ENCODE results near the gene TAAR9. TPM values are rescaled to one million over a fixed set of nuclear protein-coding genes. Genes with fewer than 3 reads are reported as not detected.

Gene TAAR9
- total RNA-seq, 1 experiment from 2014 or later, result not detected

GRCh38 chr6:132537145-132537544, 932 bp upstream of the TAAR9 start:
- Mint-ChIP-seq H3K4me3 (ENCODE audit: unreplicated experiment) (no peak overlapping the region), H3K27me3 (ENCODE audit: insufficient read depth, unreplicated experiment) (peaks cover 5% of the 10 kb centered on the region), H3K4me1 (ENCODE audit: low read depth, unreplicated experiment) (no peaks in the 10 kb centered on the region), H3K36me3 (ENCODE audit: insufficient read depth, unreplicated experiment) (no peaks in the 10 kb centered on the region), H3K27ac (ENCODE audit: unreplicated experiment) (no peak overlapping the region), H3K9me3 (ENCODE audit: unreplicated experiment) (no peaks in the 10 kb centered on the region)
- Histone ChIP-seq H3K4me1 (no peaks in the 10 kb centered on the region), H3K36me3 (ENCODE audit: control insufficient read depth, insufficient read depth, low read length) (no peaks in the 10 kb centered on the region), H3K9me3 (no peaks in the 10 kb centered on the region; the same call in 1 of the 2 replicates), H3K4me3 (ENCODE audit: low read depth, low read length) (no peak overlapping the region), H3K27me3 (replicated peaks; ENCODE audit: control insufficient read depth, insufficient read depth, low read length) (no peaks in the 10 kb centered on the region)
- CTCF ChIA-PET, result no interaction called here
- no peak for DNase-seq
- POLR2A ChIA-PET, result no interaction called here
- TF ChIP-seq CTCF (IDR thresholded peaks at IDR 0.05; ENCODE audit: insufficient read depth in 1 of 2, low read depth in 1 of 2, low read length in 1 of 2, severe bottlenecking in 1 of 2, unreplicated experiment in 1 of 2), result no peak
- BruUV-seq (replicated peaks), result no TSS peak
- intact Hi-C loops (cut with micrococcal nuclease; ENCODE audit: unreplicated experiment), result loop anchor here (10.0 kb wide), 1 partner anchor 58 kb away; no protein-coding TSS in a partner anchor

GRCh38 chr6:132544826-132545225, 6.7 kb downstream of the TAAR9 start:
- Histone ChIP-seq H3K9me3 (no peaks in the 10 kb centered on the region), H3K27me3 (replicated peaks; ENCODE audit: control insufficient read depth, insufficient read depth, low read length) (no peaks in the 10 kb centered on the region), H3K4me3 (ENCODE audit: low read depth, low read length) (no peak overlapping the region), H3K4me1 (no peaks in the 10 kb centered on the region), H3K36me3 (ENCODE audit: control insufficient read depth, insufficient read depth, low read length) (no peaks in the 10 kb centered on the region)
- H3K27me3 Mint-ChIP-seq (ENCODE audit: insufficient read depth, unreplicated experiment), result peaks cover 5% of the 10 kb centered on the region
- DNase-seq, result no peak
- no TSS peak for BruUV-seq (replicated peaks)
- CTCF ChIA-PET, result interaction anchor here (0.6 kb wide), 1 partner anchor 14 kb away, joined by 3 read pairs; no protein-coding TSS in a partner anchor
- H3K4me3 Mint-ChIP-seq (ENCODE audit: unreplicated experiment), result no peak overlapping the region
- no peaks in the 10 kb centered on the region for H3K36me3 Mint-ChIP-seq (ENCODE audit: insufficient read depth, unreplicated experiment)
- POLR2A ChIA-PET, result interaction anchor here (0.5 kb wide), 1 partner anchor 593 kb away, joined by 4 read pairs; the partner anchor contains the start of gene CCN2
- H3K9me3 Mint-ChIP-seq (ENCODE audit: unreplicated experiment), result no peaks in the 10 kb centered on the region
- intact Hi-C loops (cut with micrococcal nuclease; ENCODE audit: unreplicated experiment), result no loop called here
- no peaks in the 10 kb centered on the region for H3K4me1 Mint-ChIP-seq (ENCODE audit: low read depth, unreplicated experiment)
- no peak for TF ChIP-seq CTCF (IDR thresholded peaks at IDR 0.05; ENCODE audit: insufficient read depth in 1 of 2, low read depth in 1 of 2, low read length in 1 of 2, severe bottlenecking in 1 of 2, unreplicated experiment in 1 of 2)
- no peak overlapping the region for H3K27ac Mint-ChIP-seq (ENCODE audit: unreplicated experiment)

GRCh38 chr6:132548746-132549463, 10.8 kb downstream of the TAAR9 start:
- Histone ChIP-seq H3K4me3 (ENCODE audit: low read depth, low read length) (no peak overlapping the region), H3K36me3 (ENCODE audit: control insufficient read depth, insufficient read depth, low read length) (no peaks in the 10 kb centered on the region), H3K4me1 (no peaks in the 10 kb centered on the region), H3K27me3 (replicated peaks; ENCODE audit: control insufficient read depth, insufficient read depth, low read length) (no peaks in the 10 kb centered on the region), H3K9me3 (no peaks in the 10 kb centered on the region)
- intact Hi-C loops (cut with micrococcal nuclease; ENCODE audit: unreplicated experiment), result no loop called here
- ChIA-PET POLR2A (no interaction called here), CTCF (no interaction called here)
- no peak for DNase-seq
- no peaks in the 10 kb centered on the region for H3K27me3 Mint-ChIP-seq (ENCODE audit: insufficient read depth, unreplicated experiment)
- no peak overlapping the region for H3K4me3 Mint-ChIP-seq (ENCODE audit: unreplicated experiment)
- H3K27ac Mint-ChIP-seq (ENCODE audit: unreplicated experiment), result no peak overlapping the region
- no peaks in the 10 kb centered on the region for H3K36me3 Mint-ChIP-seq (ENCODE audit: insufficient read depth, unreplicated experiment)
- no peak for TF ChIP-seq CTCF (IDR thresholded peaks at IDR 0.05; ENCODE audit: insufficient read depth in 1 of 2, low read depth in 1 of 2, low read length in 1 of 2, severe bottlenecking in 1 of 2, unreplicated experiment in 1 of 2)
- no peaks in the 10 kb centered on the region for H3K4me1 Mint-ChIP-seq (ENCODE audit: low read depth, unreplicated experiment)
- no TSS peak for BruUV-seq (replicated peaks)
- H3K9me3 Mint-ChIP-seq (ENCODE audit: unreplicated experiment), result no peaks in the 10 kb centered on the region

Measured in Caco-2 (cell line).